Kidney epithelial cell (primary cell): ENCODE results near the gene SLTM. TPM values are rescaled to one million over a fixed set of nuclear protein-coding genes. Genes with fewer than 3 reads are reported as not detected.

Experiments used
- DNase-seq: peaks from one replicate; pipeline ENCODE4 v3.0.0-alpha.2; 2010; ENCODE audit warnings: low read depth
- H3K27me3 ChIP-seq: 2 replicates; pipeline ENCODE4 v1.6.0; 2011; ENCODE audit warnings: low read length; ENCODE audit not compliant: control insufficient read depth, insufficient read depth
- H3K36me3 ChIP-seq: 2 replicates; pipeline ENCODE4 v1.5.1; 2011; ENCODE audit warnings: low read length; ENCODE audit not compliant: control insufficient read depth, insufficient read depth
- H3K4me3 ChIP-seq: 2 replicates; pipeline ENCODE4 v1.5.1; 2011; ENCODE audit warnings: low read depth, mild to moderate bottlenecking, control low read depth, low read length
- total RNA-seq: library from RNA; depleted of rRNA; stranded (reverse); fragments of >200 nt; gene quantifications from 2 replicates; pipeline ENCODE4 v1.2.3, GENCODE V29; 2015
- TF ChIP-seq, protein P1 (sequence below): IDR thresholded peaks from 2 replicates; pipeline ENCODE4 v1.5.1; 2011; ENCODE audit warnings: mild to moderate bottlenecking, moderate library complexity, low read length, control low read depth, inconsistent platforms; ENCODE audit not compliant: insufficient read depth, poor library complexity, severe bottlenecking

The SLTM gene
- total RNA-seq, 1 donor from 2014 or later: 60.2 TPM

- TF ChIP-seq, protein P1, sequence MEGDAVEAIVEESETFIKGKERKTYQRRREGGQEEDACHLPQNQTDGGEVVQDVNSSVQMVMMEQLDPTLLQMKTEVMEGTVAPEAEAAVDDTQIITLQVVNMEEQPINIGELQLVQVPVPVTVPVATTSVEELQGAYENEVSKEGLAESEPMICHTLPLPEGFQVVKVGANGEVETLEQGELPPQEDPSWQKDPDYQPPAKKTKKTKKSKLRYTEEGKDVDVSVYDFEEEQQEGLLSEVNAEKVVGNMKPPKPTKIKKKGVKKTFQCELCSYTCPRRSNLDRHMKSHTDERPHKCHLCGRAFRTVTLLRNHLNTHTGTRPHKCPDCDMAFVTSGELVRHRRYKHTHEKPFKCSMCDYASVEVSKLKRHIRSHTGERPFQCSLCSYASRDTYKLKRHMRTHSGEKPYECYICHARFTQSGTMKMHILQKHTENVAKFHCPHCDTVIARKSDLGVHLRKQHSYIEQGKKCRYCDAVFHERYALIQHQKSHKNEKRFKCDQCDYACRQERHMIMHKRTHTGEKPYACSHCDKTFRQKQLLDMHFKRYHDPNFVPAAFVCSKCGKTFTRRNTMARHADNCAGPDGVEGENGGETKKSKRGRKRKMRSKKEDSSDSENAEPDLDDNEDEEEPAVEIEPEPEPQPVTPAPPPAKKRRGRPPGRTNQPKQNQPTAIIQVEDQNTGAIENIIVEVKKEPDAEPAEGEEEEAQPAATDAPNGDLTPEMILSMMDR: no peak
- Histone ChIP-seq H3K27me3 (no peaks in the 10 kb centered on the region), H3K4me3 (no peak overlapping the region), H3K36me3 (no peaks in the 10 kb centered on the region)
- DNase-seq: no peak
Measured at GRCh38 chr15:58916962-58917361, 16.5 kb downstream of the SLTM start.

- no peaks in the 10 kb centered on the region for H3K36me3 ChIP-seq
- H3K27me3 ChIP-seq: no peaks in the 10 kb centered on the region
- H3K4me3 ChIP-seq: no peak overlapping the region
- DNase-seq: no peak
- TF ChIP-seq, protein P1: no peak
Measured at GRCh38 chr15:58910456-58910855, 23.0 kb downstream of the SLTM start.

DNA sequence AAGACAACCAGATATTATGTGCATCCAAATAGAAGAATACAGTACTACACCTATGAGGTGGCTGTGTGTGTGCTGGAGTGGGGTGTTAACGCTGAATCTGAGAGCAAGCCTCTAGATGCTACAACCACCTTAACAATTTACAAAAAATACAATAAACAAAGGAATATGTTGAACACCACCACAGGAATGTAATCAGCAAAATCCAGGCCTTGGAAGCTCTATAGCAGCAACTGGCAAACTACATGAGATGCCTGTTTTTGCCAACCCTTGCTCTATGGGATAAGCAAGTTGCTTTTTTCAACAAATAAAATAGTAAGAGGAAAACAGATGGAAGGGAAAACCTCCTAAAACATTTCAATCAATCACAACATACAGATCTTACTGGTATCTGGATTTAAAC lies 23.9 kb downstream of the SLTM start:
- TF ChIP-seq, protein P1: no peak
- H3K36me3 ChIP-seq: no peaks in the 10 kb centered on the region
- H3K27me3 ChIP-seq: no peaks in the 10 kb centered on the region
- DNase-seq: no peak
- no peak overlapping the region for H3K4me3 ChIP-seq

DNA sequence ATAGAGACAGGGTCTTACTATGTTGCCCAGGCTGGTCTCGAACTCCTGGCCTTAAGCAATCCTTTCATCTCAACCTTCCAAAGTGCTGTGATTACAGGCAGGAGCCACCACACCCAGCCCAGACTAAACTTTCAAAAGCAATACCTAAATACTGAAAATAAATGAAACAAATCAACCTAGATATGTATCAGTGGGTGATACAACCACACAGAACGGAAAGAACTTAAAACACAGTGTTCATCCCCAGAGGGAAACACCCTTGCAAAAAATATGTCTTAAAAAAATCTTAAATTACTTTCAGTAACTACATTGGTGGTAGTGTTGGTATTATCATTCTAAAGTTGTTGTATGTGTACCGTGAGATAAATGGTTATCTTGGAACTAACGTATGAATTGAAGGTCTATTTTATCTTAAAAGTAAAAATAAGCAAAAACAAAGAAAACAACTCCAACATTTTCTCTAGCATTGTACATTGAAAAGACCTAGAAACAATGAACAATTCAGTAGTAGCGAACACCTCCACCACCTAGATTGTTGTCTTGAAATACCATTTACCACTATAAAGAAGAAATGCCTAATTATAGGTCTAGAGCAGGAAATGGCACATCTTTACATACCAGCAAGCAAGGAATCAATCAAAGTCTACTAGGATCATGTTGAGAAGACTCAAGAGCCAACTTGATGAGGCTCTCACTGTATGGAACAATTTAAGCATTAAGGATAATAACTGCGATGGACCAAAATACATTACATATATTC lies 24.7 kb downstream of the SLTM start:
- Histone ChIP-seq H3K4me3 (no peak overlapping the region), H3K27me3 (no peaks in the 10 kb centered on the region), H3K36me3 (no peaks in the 10 kb centered on the region)
- TF ChIP-seq, protein P1: no peak
- no peak for DNase-seq

GRCh38 chr15:58900631-58901030 lies 32.8 kb downstream of the SLTM start:
- H3K27me3 ChIP-seq: no peaks in the 10 kb centered on the region
- H3K4me3 ChIP-seq: no peak overlapping the region
- TF ChIP-seq, protein P1: no peak
- DNase-seq: no peak
- H3K36me3 ChIP-seq: peaks cover 2% of the 10 kb centered on the region
